IPS-20b (cell line): ENCODE measurements around the gene PRIMA1.

Experiments
- H3K27ac ChIP-seq: one replicate; pipeline ENCODE4 v1.5.1; 2013; ENCODE audit warnings: low read length
- H3K27me3 ChIP-seq: 2 replicates; pipeline ENCODE4 v1.6.1; 2013; ENCODE audit warnings: mild to moderate bottlenecking, low read length, inconsistent platforms; ENCODE audit not compliant: insufficient read depth
- H3K36me3 ChIP-seq: 2 replicates; pipeline ENCODE4 v1.6.1; 2013; ENCODE audit warnings: low read depth, mild to moderate bottlenecking, inconsistent platforms, low read length, moderate library complexity; ENCODE audit not compliant: insufficient read depth
- H3K4me1 ChIP-seq: 2 replicates; pipeline ENCODE4 v1.6.1; 2013; ENCODE audit warnings: mild to moderate bottlenecking, control low read depth, inconsistent platforms, low read length, moderate library complexity; ENCODE audit not compliant: insufficient read depth
- H3K4me3 ChIP-seq: 2 replicates; pipeline ENCODE4 v1.5.1; 2013; ENCODE audit warnings: mild to moderate bottlenecking, low read length, inconsistent platforms
- H3K9ac ChIP-seq: 2 replicates; pipeline ENCODE4 v1.6.1; 2013; ENCODE audit warnings: low read depth, mild to moderate bottlenecking, inconsistent platforms, low read length, moderate library complexity
- H3K9me3 ChIP-seq: 2 replicates; pipeline ENCODE4 v1.6.1; 2013; ENCODE audit warnings: mild to moderate bottlenecking, low read depth, low read length, inconsistent platforms; ENCODE audit not compliant: insufficient read depth

PRIMA1 gene

GRCh38 chr14:93676416-93676958 is 111.8 kb downstream of the PRIMA1 start:
- Histone ChIP-seq H3K4me1 (peaks cover 4% of the 10 kb centered on the region; the same call in 1 of the 2 replicates), H3K9me3 (no peaks in the 10 kb centered on the region), H3K9ac (no peak overlapping the region), H3K4me3 (no peak overlapping the region), H3K27ac (no peak overlapping the region), H3K36me3 (no peaks in the 10 kb centered on the region), H3K27me3 (no peaks in the 10 kb centered on the region)

DNA sequence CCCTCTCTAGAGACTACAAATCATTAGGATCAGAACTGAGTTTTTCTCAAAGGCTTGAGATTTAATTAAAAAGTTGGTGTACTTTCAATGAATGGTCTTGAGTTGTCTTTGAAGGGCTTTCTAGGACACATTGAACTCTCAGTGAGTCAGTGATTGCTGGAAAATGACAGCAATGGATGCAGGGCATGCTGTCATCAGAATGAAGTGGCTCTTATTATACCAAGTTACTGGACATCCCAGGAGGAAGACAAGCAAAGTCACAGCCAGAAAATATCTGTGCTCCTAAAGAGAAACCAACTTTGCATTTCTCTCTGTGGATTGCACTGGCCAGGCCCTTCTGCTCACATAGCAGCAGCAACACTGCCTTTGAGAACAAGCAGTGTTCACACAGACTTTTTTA is 112.6 kb downstream of the PRIMA1 start:
- no peak overlapping the region for H3K27ac ChIP-seq
- no peak overlapping the region for H3K9ac ChIP-seq
- peaks cover 4% of the 10 kb centered on the region; the same call in 1 of the 2 replicates for H3K4me1 ChIP-seq
- no peaks in the 10 kb centered on the region for H3K9me3 ChIP-seq
- H3K27me3 ChIP-seq: no peaks in the 10 kb centered on the region
- H3K36me3 ChIP-seq: no peaks in the 10 kb centered on the region
- H3K4me3 ChIP-seq: no peak overlapping the region

GRCh38 chr14:93674343-93674742 is 113.9 kb downstream of the PRIMA1 start:
- Histone ChIP-seq H3K9me3 (no peaks in the 10 kb centered on the region), H3K36me3 (no peaks in the 10 kb centered on the region), H3K27me3 (no peaks in the 10 kb centered on the region), H3K4me3 (no peak overlapping the region), H3K4me1 (peaks cover 4% of the 10 kb centered on the region; the same call in 1 of the 2 replicates), H3K9ac (no peak overlapping the region), H3K27ac (no peak overlapping the region)

DNA sequence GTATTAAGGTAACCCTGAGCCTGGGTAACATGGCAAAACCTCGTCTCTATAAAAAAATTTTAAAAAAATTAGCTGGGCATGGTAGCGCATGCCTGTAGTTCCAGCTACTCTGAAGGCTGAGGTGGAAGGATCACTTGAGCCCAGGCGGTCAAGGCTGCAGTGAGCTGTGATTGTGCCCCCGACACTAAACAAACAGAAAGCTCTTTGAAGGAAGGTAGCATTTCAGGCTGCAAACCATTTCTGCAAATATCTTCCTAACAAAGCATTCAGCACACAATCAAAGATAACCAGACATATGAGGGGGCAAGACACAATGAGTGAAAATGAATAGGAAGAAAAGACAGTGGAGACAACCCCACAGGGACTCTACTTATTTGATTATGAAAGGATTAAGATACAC is 118.7 kb downstream of the PRIMA1 start:
- peaks cover 2% of the 10 kb centered on the region; the same call in 1 of the 2 replicates for H3K36me3 ChIP-seq
- H3K9ac ChIP-seq: no peak overlapping the region
- H3K9me3 ChIP-seq: peaks cover 13% of the 10 kb centered on the region
- no peaks in the 10 kb centered on the region for H3K4me1 ChIP-seq
- no peaks in the 10 kb centered on the region for H3K27me3 ChIP-seq
- no peak overlapping the region for H3K27ac ChIP-seq
- no peak overlapping the region for H3K4me3 ChIP-seq
